Measurements from ENCODE around the gene LKAAEAR1. TPM values are rescaled to one million over a fixed set of nuclear protein-coding genes. Genes with fewer than 3 reads are reported as not detected.

LKAAEAR1 gene
- total RNA-seq, 4 donors from 2014 or later: 0.81 TPM; not detected in 3

GRCh38 chr20:64069209-64069613 lies 15.0 kb downstream of the LKAAEAR1 start:
- TF ChIP-seq, protein P1, sequence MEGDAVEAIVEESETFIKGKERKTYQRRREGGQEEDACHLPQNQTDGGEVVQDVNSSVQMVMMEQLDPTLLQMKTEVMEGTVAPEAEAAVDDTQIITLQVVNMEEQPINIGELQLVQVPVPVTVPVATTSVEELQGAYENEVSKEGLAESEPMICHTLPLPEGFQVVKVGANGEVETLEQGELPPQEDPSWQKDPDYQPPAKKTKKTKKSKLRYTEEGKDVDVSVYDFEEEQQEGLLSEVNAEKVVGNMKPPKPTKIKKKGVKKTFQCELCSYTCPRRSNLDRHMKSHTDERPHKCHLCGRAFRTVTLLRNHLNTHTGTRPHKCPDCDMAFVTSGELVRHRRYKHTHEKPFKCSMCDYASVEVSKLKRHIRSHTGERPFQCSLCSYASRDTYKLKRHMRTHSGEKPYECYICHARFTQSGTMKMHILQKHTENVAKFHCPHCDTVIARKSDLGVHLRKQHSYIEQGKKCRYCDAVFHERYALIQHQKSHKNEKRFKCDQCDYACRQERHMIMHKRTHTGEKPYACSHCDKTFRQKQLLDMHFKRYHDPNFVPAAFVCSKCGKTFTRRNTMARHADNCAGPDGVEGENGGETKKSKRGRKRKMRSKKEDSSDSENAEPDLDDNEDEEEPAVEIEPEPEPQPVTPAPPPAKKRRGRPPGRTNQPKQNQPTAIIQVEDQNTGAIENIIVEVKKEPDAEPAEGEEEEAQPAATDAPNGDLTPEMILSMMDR (IDR thresholded peaks at IDR 0.05): no peak
- no peak for TF ChIP-seq POLR2AphosphoS5 (IDR thresholded peaks at IDR 0.05)
- TF ChIP-seq EP300 (IDR thresholded peaks at IDR 0.05): no peak
- TF ChIP-seq POLR2A (IDR thresholded peaks at IDR 0.05): no peak
- ATAC-seq: no peak
- H3K9me3 ChIP-seq: no peaks in the 10 kb centered on the region
- WGBS, 2 donors (ENCODE audit: low coverage in 1 of 2): no CpG with 5 or more reads among the region's 20 CpGs
- no peak overlapping the region for H3K27ac ChIP-seq
- H3K27me3 ChIP-seq: no peaks in the 10 kb centered on the region
- no peak overlapping the region for H3K4me3 ChIP-seq
- H3K36me3 ChIP-seq: peaks cover 0 to 51% of the 10 kb centered on the region in 2 donors
- peaks cover 0 to 30% (median 8%) of the 10 kb centered on the region in 3 donors for H3K4me1 ChIP-seq

- no peak for TF ChIP-seq POLR2A (IDR thresholded peaks at IDR 0.05)
- TF ChIP-seq, protein P1 (IDR thresholded peaks at IDR 0.05): no peak
- no peak for TF ChIP-seq EP300 (IDR thresholded peaks at IDR 0.05)
- TF ChIP-seq POLR2AphosphoS5 (IDR thresholded peaks at IDR 0.05): no peak
- Histone ChIP-seq H3K36me3 (peaks cover 0 to 45% of the 10 kb centered on the region in 2 donors), H3K9me3 (no peaks in the 10 kb centered on the region), H3K4me1 (peaks cover 0 to 36% (median 14%) of the 10 kb centered on the region in 3 donors), H3K27me3 (no peaks in the 10 kb centered on the region), H3K4me3 (no peak overlapping the region), H3K27ac (no peak overlapping the region)
- no peak for ATAC-seq
- WGBS, 2 donors (ENCODE audit: low coverage in 1 of 2): no CpG with 5 or more reads among the region's 12 CpGs
Observed at GRCh38 chr20:64068386-64069208, 15.6 kb downstream of the LKAAEAR1 start.

GRCh38 chr20:64067733-64068307 lies 16.4 kb downstream of the LKAAEAR1 start:
- WGBS, 2 donors (ENCODE audit: low coverage in 1 of 2): 40 to 80% methylated on average over 1 to 2 of the region's 12 CpGs
- Histone ChIP-seq H3K36me3 (peaks cover 0 to 37% of the 10 kb centered on the region in 2 donors), H3K27ac (no peak overlapping the region), H3K4me1 (peaks cover 0 to 38% (median 14%) of the 10 kb centered on the region in 3 donors), H3K27me3 (no peaks in the 10 kb centered on the region), H3K4me3 (no peak overlapping the region), H3K9me3 (no peaks in the 10 kb centered on the region)
- TF ChIP-seq POLR2A (IDR thresholded peaks at IDR 0.05) (no peak), POLR2AphosphoS5 (IDR thresholded peaks at IDR 0.05) (no peak), EP300 (IDR thresholded peaks at IDR 0.05) (no peak)
- TF ChIP-seq, protein P1 (IDR thresholded peaks at IDR 0.05): no peak
- no peak for ATAC-seq

- WGBS, 2 donors (ENCODE audit: low coverage in 1 of 2): 49 to 67% methylated on average over 2 to 3 of the region's 6 CpGs
- no peaks in the 10 kb centered on the region for H3K27me3 ChIP-seq
- H3K9me3 ChIP-seq: no peaks in the 10 kb centered on the region
- H3K4me1 ChIP-seq: peaks cover 0 to 44% (median 20%) of the 10 kb centered on the region in 3 donors
- ATAC-seq: no peak
- no peak overlapping the region for H3K27ac ChIP-seq
- H3K4me3 ChIP-seq: no peak overlapping the region
- peaks cover 0 to 30% of the 10 kb centered on the region in 2 donors for H3K36me3 ChIP-seq
- no peak for TF ChIP-seq POLR2AphosphoS5 (IDR thresholded peaks at IDR 0.05)
Observed at GRCh38 chr20:64067005-64067632, 17.1 kb downstream of the LKAAEAR1 start.

GRCh38 chr20:64065974-64066343 lies 18.2 kb downstream of the LKAAEAR1 start:
- TF ChIP-seq POLR2AphosphoS5 (IDR thresholded peaks at IDR 0.05) (no peak), EP300 (IDR thresholded peaks at IDR 0.05) (no peak), POLR2A (IDR thresholded peaks at IDR 0.05) (no peak)
- TF ChIP-seq, protein P1 (IDR thresholded peaks at IDR 0.05): no peak

More at GRCh38 chr20:64065974-64066343, 18.2 kb downstream of the LKAAEAR1 start:
- H3K9me3 ChIP-seq: no peaks in the 10 kb centered on the region
- peaks cover 0 to 20% of the 10 kb centered on the region in 2 donors for H3K36me3 ChIP-seq
- WGBS, 2 donors (ENCODE audit: low coverage in 1 of 2): no CpG with 5 or more reads among the region's 5 CpGs
- no peak overlapping the region for H3K27ac ChIP-seq
- H3K4me3 ChIP-seq: no peak overlapping the region
- H3K27me3 ChIP-seq: no peaks in the 10 kb centered on the region
- ATAC-seq: no peak
- peaks cover 0 to 46% (median 21%) of the 10 kb centered on the region in 3 donors for H3K4me1 ChIP-seq
